Measurements from ENCODE around the gene CLEC1B. TPM values are rescaled to one million over a fixed set of nuclear protein-coding genes. Genes with fewer than 3 reads are reported as not detected.
"Not testable (repeated sequence)": the region's sequence is repeated elsewhere in the genome, so short reads cannot be mapped to it uniquely, and the experiment has no call there.

The CLEC1B gene
- total RNA-seq, 1 donor from 2014 or later = not detected

- Histone ChIP-seq H3K4me3 (ENCODE audit: low read depth, low read length) (no peak within 1 kb of the TSS), H3K36me3 (ENCODE audit: control insufficient read depth, insufficient read depth, low read length) (no peaks in the 10 kb centered on the region), H3K27me3 (ENCODE audit: control insufficient read depth, insufficient read depth, low read length) (no peaks in the 10 kb centered on the region)
- TF ChIP-seq CTCF (IDR thresholded peaks at IDR 0.05; ENCODE audit: insufficient read depth, low read length, poor library complexity, severe bottlenecking) = no peak
- no peak for DNase-seq (ENCODE audit: low read depth)
These were observed 27.7 kb downstream of the CLEC1B start, which contains the start of gene CLEC12A for GRCh38 chr12:9971181-9971580. CLEC12A (plus strand) TSS chr12:9971409; CDS start chr12:9971597, 188 bp downstream.

GRCh38 chr12:9969673-9970072, 29.2 kb downstream of the CLEC1B start:
- no peak for TF ChIP-seq CTCF (IDR thresholded peaks at IDR 0.05; ENCODE audit: insufficient read depth, low read length, poor library complexity, severe bottlenecking)
- DNase-seq (ENCODE audit: low read depth) = no peak

GRCh38 chr12:9961901-9962300, 37.0 kb downstream of the CLEC1B start:
- H3K27me3 ChIP-seq (ENCODE audit: control insufficient read depth, insufficient read depth, low read length) = no peaks in the 10 kb centered on the region
- TF ChIP-seq CTCF (IDR thresholded peaks at IDR 0.05; ENCODE audit: insufficient read depth, low read length, poor library complexity, severe bottlenecking) = no peak

More at GRCh38 chr12:9969673-9970072, 29.2 kb downstream of the CLEC1B start:
- Histone ChIP-seq H3K27me3 (ENCODE audit: control insufficient read depth, insufficient read depth, low read length) (no peaks in the 10 kb centered on the region), H3K36me3 (ENCODE audit: control insufficient read depth, insufficient read depth, low read length) (no peaks in the 10 kb centered on the region), H3K4me3 (ENCODE audit: low read depth, low read length) (no peak overlapping the region)

GRCh38 chr12:9961106-9961505, 37.8 kb downstream of the CLEC1B start:
- Histone ChIP-seq H3K4me3 (ENCODE audit: low read depth, low read length) (no peak overlapping the region), H3K36me3 (ENCODE audit: control insufficient read depth, insufficient read depth, low read length) (no peaks in the 10 kb centered on the region), H3K27me3 (ENCODE audit: control insufficient read depth, insufficient read depth, low read length) (no peaks in the 10 kb centered on the region)
- DNase-seq (ENCODE audit: low read depth) = no peak
- no peak for TF ChIP-seq CTCF (IDR thresholded peaks at IDR 0.05; ENCODE audit: insufficient read depth, low read length, poor library complexity, severe bottlenecking)

More at GRCh38 chr12:9961901-9962300, 37.0 kb downstream of the CLEC1B start:
- no peak for DNase-seq (ENCODE audit: low read depth)
- H3K4me3 ChIP-seq (ENCODE audit: low read depth, low read length) = no peak overlapping the region
- H3K36me3 ChIP-seq (ENCODE audit: control insufficient read depth, insufficient read depth, low read length) = no peaks in the 10 kb centered on the region

GRCh38 chr12:9960590-9960989, 38.3 kb downstream of the CLEC1B start:
- no peaks in the 10 kb centered on the region for H3K27me3 ChIP-seq (ENCODE audit: control insufficient read depth, insufficient read depth, low read length)
- no peak for TF ChIP-seq CTCF (IDR thresholded peaks at IDR 0.05; ENCODE audit: insufficient read depth, low read length, poor library complexity, severe bottlenecking)
- no peak overlapping the region for H3K4me3 ChIP-seq (ENCODE audit: low read depth, low read length)
- no peak for DNase-seq (ENCODE audit: low read depth)
- no peaks in the 10 kb centered on the region for H3K36me3 ChIP-seq (ENCODE audit: control insufficient read depth, insufficient read depth, low read length)

GRCh38 chr12:9957834-9958233, 41.1 kb downstream of the CLEC1B start:
- no peak for TF ChIP-seq CTCF (IDR thresholded peaks at IDR 0.05; ENCODE audit: insufficient read depth, low read length, poor library complexity, severe bottlenecking)
- no peaks in the 10 kb centered on the region for H3K36me3 ChIP-seq (ENCODE audit: control insufficient read depth, insufficient read depth, low read length)
- H3K27me3 ChIP-seq (ENCODE audit: control insufficient read depth, insufficient read depth, low read length) = no peaks in the 10 kb centered on the region
- H3K4me3 ChIP-seq (ENCODE audit: low read depth, low read length) = no peak overlapping the region
- no peak for DNase-seq (ENCODE audit: low read depth)

- not testable (repeated sequence) for H3K27me3 ChIP-seq (ENCODE audit: control insufficient read depth, insufficient read depth, low read length); DNase-seq (ENCODE audit: low read depth); H3K4me3 ChIP-seq (ENCODE audit: low read depth, low read length); H3K36me3 ChIP-seq (ENCODE audit: control insufficient read depth, insufficient read depth, low read length)
These were observed 45.8 kb downstream of the CLEC1B start for GRCh38 chr12:9952954-9953729.
